K562 (cell line): ENCODE measurements around the gene WDR70. TPM values are rescaled to one million over a fixed set of nuclear protein-coding genes. Genes with fewer than 3 reads are reported as not detected.
A peak's percentile ranks its signal among the peaks of the same experiment; 100 is the strongest.

Experiments
- ATAC-seq: fragments of 200-7000 bp; cut with Tn5 transposase; 3 replicates; pipeline ENCODE4 v1.9.1; 2020; ENCODE audit warnings: moderate library complexity
- BruUV-seq: library from RNA; stranded (reverse); fragments of 400-500 nt; replicated peaks from 2 replicates; lab custom pipeline; 2021; lab: Mats Ljungman, UMichigan
- CTCF ChIA-PET: fragments of 300-600 bp; formaldehyde crosslinking; extraction: SDS; loops from one replicate; lab custom pipeline; 2021; ENCODE audit warnings: low intra/inter-chr PET ratio; lab: Yijun Ruan, JAX
- POLR2A ChIA-PET: fragments of 300-600, 350-650 bp; sonication (Branson Sonifier 250); formaldehyde crosslinking; extraction: SDS; loops from one replicate; lab custom pipeline; 2021; ENCODE audit warnings: antibody characterized with exemption, inconsistent platforms; lab: Yijun Ruan, JAX
- DNase-seq, 4 experiments: peaks; one replicate each; pipeline versions ENCODE4 v3.0.0 to v3.0.0-alpha.2; 2011 to 2018; ENCODE audit warnings: low spot score in 3 of 4, mixed read lengths in 3 of 4; ENCODE audit errors: extremely low read depth in 1 of 4
- FAIRE-seq: peaks from 2 replicates; lab custom pipeline; 2011; peaks lifted over from hg19 to GRCh38; lab: Jason Lieb, UNC
- H2AFZ ChIP-seq: 2 replicates; pipeline ENCODE4 v1.6.0; 2011; ENCODE audit warnings: low read depth, low read length, control low read depth, inconsistent platforms
- H3K27ac ChIP-seq: fragments of 200-600 bp; 3 replicates; pipeline ENCODE4 v1.8.0; 2011; ENCODE audit warnings: low read depth, mild to moderate bottlenecking, control low read depth, inconsistent platforms, low read length, moderate library complexity, mixed read lengths; ENCODE audit errors: extremely low read depth
- H3K27me3 ChIP-seq, 2 experiments: fragments of 300-600 bp in 1 of 2; 2 replicates in 1 of 2; 3 replicates in 1 of 2; pipeline versions ENCODE4 v1.6.0 to v1.8.0; 2011; ENCODE audit warnings: inconsistent platforms in 2 of 2, low read length in 2 of 2, mild to moderate bottlenecking in 1 of 2, mixed read lengths in 1 of 2, moderate library complexity in 1 of 2; ENCODE audit not compliant: control insufficient read depth in 2 of 2, insufficient read depth in 2 of 2
- H3K36me3 ChIP-seq: fragments of 300-600 bp; 3 replicates; pipeline ENCODE4 v1.8.0; 2011; ENCODE audit warnings: mild to moderate bottlenecking, low read length, inconsistent platforms; ENCODE audit not compliant: control insufficient read depth, insufficient read depth
- H3K4me1 ChIP-seq, 2 experiments: fragments of 200-600 bp in 1 of 2; replicated peaks in 1 of 2; 2 replicates in 1 of 2; 3 replicates in 1 of 2; pipeline versions ENCODE4 v1.5.1 to v1.8.0; 2011; ENCODE audit warnings: inconsistent platforms in 2 of 2, low read length in 2 of 2, mild to moderate bottlenecking in 1 of 2, mixed read lengths in 1 of 2, moderate library complexity in 1 of 2; ENCODE audit not compliant: control insufficient read depth in 2 of 2, insufficient read depth in 2 of 2
- H3K4me2 ChIP-seq: 2 replicates; pipeline ENCODE4 v1.6.1; 2011; ENCODE audit warnings: low read length, control low read depth, inconsistent platforms, mixed read lengths; ENCODE audit not compliant: insufficient read depth
- H3K4me3 ChIP-seq: fragments of 200-600 bp; sonication (generic), shearing (Covaris generic); 2 replicates; pipeline ENCODE4 v1.5.1; 2016; ENCODE audit warnings: control low read depth, inconsistent platforms
- H3K79me2 ChIP-seq: fragments of 200-600 bp; 3 replicates; pipeline ENCODE4 v1.8.0; 2011; ENCODE audit warnings: low read length, inconsistent platforms; ENCODE audit not compliant: control insufficient read depth, insufficient read depth
- H3K9ac ChIP-seq, 2 experiments: 2 replicates each; pipeline versions ENCODE4 v1.6.0 to v1.6.1; 2011; ENCODE audit warnings: low read depth in 2 of 2, low read length in 2 of 2, control low read depth in 1 of 2, inconsistent platforms in 1 of 2, mild to moderate bottlenecking in 1 of 2, mixed read lengths in 1 of 2; ENCODE audit not compliant: insufficient read depth in 1 of 2
- H3K9me1 ChIP-seq: one replicate; pipeline ENCODE4 v1.6.0; 2011; ENCODE audit warnings: inconsistent platforms, mild to moderate bottlenecking, low read length, moderate library complexity; ENCODE audit not compliant: control insufficient read depth, insufficient read depth
- H3K9me3 ChIP-seq: replicated peaks from 2 replicates; pipeline ENCODE4 v1.5.1; 2011; ENCODE audit warnings: low read depth, low read length, inconsistent platforms; ENCODE audit not compliant: control insufficient read depth, insufficient read depth
- H4K20me1 ChIP-seq: replicated peaks from 2 replicates; pipeline ENCODE4 v1.6.1; 2011; ENCODE audit warnings: low read length, inconsistent platforms, mixed read lengths; ENCODE audit not compliant: control insufficient read depth, insufficient read depth
- POLR2AphosphoS5 ChIP-seq: IDR thresholded peaks from 2 replicates; pipeline ENCODE4 v1.6.1; 2011; ENCODE audit warnings: mild to moderate bottlenecking, low read depth, low read length, moderate library complexity; ENCODE audit not compliant: control insufficient read depth, insufficient read depth
- SAP30 ChIP-seq: fragments of 200-600 bp; sonication (generic); IDR thresholded peaks from 2 replicates; pipeline ENCODE4 v1.6.1; 2012; ENCODE audit warnings: borderline replicate concordance, low read depth, mild to moderate bottlenecking, moderate library complexity, low read length, control low read depth, inconsistent platforms; ENCODE audit not compliant: insufficient read depth, poor library complexity, severe bottlenecking
- SMAD4 ChIP-seq: fragments of 250-450 bp; sonication (Bioruptor Pico); conservative IDR thresholded peaks from 2 replicates; pipeline ENCODE4 v1.8.0; 2021; ENCODE audit warnings: inconsistent platforms, mild to moderate bottlenecking, moderate library complexity
- TFE3 ChIP-seq: fragments of 450-650 bp; formaldehyde crosslinking; IDR thresholded peaks from 2 replicates; pipeline ENCODE4 v1.4.0; 2020; ENCODE audit warnings: mild to moderate bottlenecking, mixed read lengths
- ZNF280B ChIP-seq: fragments of 250-450 bp; sonication (Bioruptor Pico); IDR thresholded peaks from 2 replicates; pipeline ENCODE4 v1.5.1; 2021; ENCODE audit warnings: mild to moderate bottlenecking
- ZNF347 ChIP-seq: fragments of 450-650 bp; formaldehyde crosslinking; IDR thresholded peaks from 2 replicates; pipeline ENCODE4 v1.4.0; 2020; ENCODE audit warnings: low read depth, mild to moderate bottlenecking, moderate library complexity
- WGBS: fragments of 100-300 bp; shearing (Covaris generic); methylation state at CpG from one replicate; pipeline ENCODE4 v1.1.6; 2016; ENCODE audit warnings: low coverage, mixed read lengths; ENCODE audit not compliant: insufficient coverage; ENCODE audit errors: missing lambda C conversion rate; 5-methylcytosine and 5-hydroxymethylcytosine counted together
- in situ Hi-C: fragments of 300-500 bp; cut with MboI; formaldehyde crosslinking; loops from 4 replicates; pipeline ENCODE4 v1.15.0; 2018; ENCODE audit warnings: inconsistent platforms, mixed read lengths
- intact Hi-C: fragments of 100-400 bp; cut with micrococcal nuclease; formaldehyde crosslinking; loops from 2 replicates; pipeline ENCODE4 v1.14.2; 2022
- polyA plus RNA-seq, 8 experiments: library from polyadenylated mRNA; depleted of rRNA in 4 of 8; stranded (reverse) in 5 of 8; unstranded in 3 of 8; fragments of >200 nt; fragmentation: Nextera tagmentation in 2 of 8; fragmentation: Illumina TruSeq in 1 of 8; extraction: Ambion mirVana in 2 of 8; extraction: Trizol in 1 of 8; gene quantifications; 2 replicates each; pipeline versions ENCODE4 v1.2.1 to v1.2.3, GENCODE V29; 2011 to 2014; ENCODE audit warnings: inconsistent platforms in 1 of 8, missing spikeins in 1 of 8
- total RNA-seq, 7 experiments: library from RNA; depleted of rRNA in 6 of 7; stranded (reverse); fragments of >200 nt in 6 of 7; fragmentation: Illumina TruSeq in 2 of 7; extraction: Trizol in 2 of 7; gene quantifications; 2 replicates each; pipeline versions ENCODE4 v1.2.1 to v1.2.3, GENCODE V29; 2011 to 2021; ENCODE audit warnings: low replicate concordance in 1 of 7
- TF ChIP-seq, protein P1 (sequence below): sonication (generic); formaldehyde crosslinking; IDR thresholded peaks from 2 replicates; pipeline ENCODE4 v1.8.1; 2023; ENCODE audit warnings: missing genetic modification reagents, mild to moderate bottlenecking, borderline replicate concordance
- TF ChIP-seq, protein P2 (sequence below), 2 experiments: fragments of 450-650 bp in 1 of 2; sonication (generic) in 1 of 2; formaldehyde crosslinking; conservative IDR thresholded peaks; 2 replicates each; pipeline versions ENCODE4 v1.4.0 to v1.8.1; 2020 to 2022; ENCODE audit warnings: mild to moderate bottlenecking in 1 of 2, missing genetic modification reagents in 1 of 2

WDR70 gene
- total and polyA plus RNA-seq, 9 of the 15 experiments (the other 6 are each of a cell fraction or from before 2014, with no cell fraction given), result 16.8 to 46.6 (median 38.8) TPM

DNA sequence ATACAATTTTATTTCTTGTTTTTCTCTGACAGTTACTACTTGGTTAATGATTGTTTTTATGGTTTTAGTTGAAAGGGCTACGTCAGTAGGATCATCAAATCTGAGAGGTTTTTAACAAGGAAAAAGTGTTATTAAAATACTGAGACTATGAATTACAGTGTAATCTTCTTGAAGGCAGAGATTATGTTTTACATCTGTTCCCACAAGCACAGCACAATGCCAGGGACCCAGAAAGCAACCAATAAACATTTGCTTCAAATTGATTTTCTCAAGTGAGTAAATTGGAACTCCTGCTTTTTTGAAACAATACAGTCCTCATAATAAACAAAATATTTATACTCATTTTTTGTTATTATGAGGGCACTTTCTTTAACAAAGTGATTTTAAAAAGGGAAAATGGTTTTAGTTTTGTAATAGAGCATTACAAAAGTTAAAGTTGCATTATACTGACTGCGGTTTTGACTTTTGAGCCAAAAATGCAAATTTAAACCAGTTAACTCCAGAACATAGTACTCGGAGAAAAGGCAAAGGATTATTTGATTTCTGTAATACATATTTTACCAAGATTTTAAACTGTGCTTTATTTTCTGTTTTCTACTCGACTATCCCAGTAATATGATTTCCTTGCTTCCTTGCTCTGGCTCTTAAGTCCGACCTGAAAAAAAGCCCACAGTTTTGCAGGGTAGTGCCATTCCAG is 283.8 kb downstream of the WDR70 start (continued):
- no peak for TF ChIP-seq ZNF280B (CRISPR knock-in tag)

- no peak overlapping the region for H3K27ac ChIP-seq
- peaks cover 1 to 9% of the 10 kb centered on the region in 2 experiments; a peak in 4 of 5 replicates for H3K4me1 ChIP-seq
- H3K79me2 ChIP-seq, result no peaks in the 10 kb centered on the region
- no peaks in the 10 kb centered on the region for H3K9me1 ChIP-seq
- H2AFZ ChIP-seq, result no peak overlapping the region
- H3K9me3 ChIP-seq, result no peaks in the 10 kb centered on the region
- POLR2A ChIA-PET, result no interaction called here
- no peaks in the 10 kb centered on the region for H3K27me3 ChIP-seq
- CTCF ChIA-PET, result no interaction called here
- H3K4me2 ChIP-seq, result no peak overlapping the region
- no peak overlapping the region for H3K9ac ChIP-seq
- FAIRE-seq (no peak), DNase-seq (peak in 1 of 4 experiments; percentile 2), ATAC-seq (no peak)
- intact Hi-C loops (no loop called here), in situ Hi-C loops (no loop called here)
- no peaks in the 10 kb centered on the region for H4K20me1 ChIP-seq
- H3K4me3 ChIP-seq, result no peak overlapping the region
- 71% methylated on average over 5 of the region's 5 CpGs for WGBS
- no peaks in the 10 kb centered on the region for H3K36me3 ChIP-seq
- BruUV-seq, result no TSS peak
- TF ChIP-seq SAP30 (no peak), POLR2AphosphoS5 (no peak), SMAD4 (CRISPR knock-in tag) (no peak), TFE3 (CRISPR knock-in tag) (no peak), ZNF347 (CRISPR knock-in tag) (no peak)
- TF ChIP-seq, protein P1, sequence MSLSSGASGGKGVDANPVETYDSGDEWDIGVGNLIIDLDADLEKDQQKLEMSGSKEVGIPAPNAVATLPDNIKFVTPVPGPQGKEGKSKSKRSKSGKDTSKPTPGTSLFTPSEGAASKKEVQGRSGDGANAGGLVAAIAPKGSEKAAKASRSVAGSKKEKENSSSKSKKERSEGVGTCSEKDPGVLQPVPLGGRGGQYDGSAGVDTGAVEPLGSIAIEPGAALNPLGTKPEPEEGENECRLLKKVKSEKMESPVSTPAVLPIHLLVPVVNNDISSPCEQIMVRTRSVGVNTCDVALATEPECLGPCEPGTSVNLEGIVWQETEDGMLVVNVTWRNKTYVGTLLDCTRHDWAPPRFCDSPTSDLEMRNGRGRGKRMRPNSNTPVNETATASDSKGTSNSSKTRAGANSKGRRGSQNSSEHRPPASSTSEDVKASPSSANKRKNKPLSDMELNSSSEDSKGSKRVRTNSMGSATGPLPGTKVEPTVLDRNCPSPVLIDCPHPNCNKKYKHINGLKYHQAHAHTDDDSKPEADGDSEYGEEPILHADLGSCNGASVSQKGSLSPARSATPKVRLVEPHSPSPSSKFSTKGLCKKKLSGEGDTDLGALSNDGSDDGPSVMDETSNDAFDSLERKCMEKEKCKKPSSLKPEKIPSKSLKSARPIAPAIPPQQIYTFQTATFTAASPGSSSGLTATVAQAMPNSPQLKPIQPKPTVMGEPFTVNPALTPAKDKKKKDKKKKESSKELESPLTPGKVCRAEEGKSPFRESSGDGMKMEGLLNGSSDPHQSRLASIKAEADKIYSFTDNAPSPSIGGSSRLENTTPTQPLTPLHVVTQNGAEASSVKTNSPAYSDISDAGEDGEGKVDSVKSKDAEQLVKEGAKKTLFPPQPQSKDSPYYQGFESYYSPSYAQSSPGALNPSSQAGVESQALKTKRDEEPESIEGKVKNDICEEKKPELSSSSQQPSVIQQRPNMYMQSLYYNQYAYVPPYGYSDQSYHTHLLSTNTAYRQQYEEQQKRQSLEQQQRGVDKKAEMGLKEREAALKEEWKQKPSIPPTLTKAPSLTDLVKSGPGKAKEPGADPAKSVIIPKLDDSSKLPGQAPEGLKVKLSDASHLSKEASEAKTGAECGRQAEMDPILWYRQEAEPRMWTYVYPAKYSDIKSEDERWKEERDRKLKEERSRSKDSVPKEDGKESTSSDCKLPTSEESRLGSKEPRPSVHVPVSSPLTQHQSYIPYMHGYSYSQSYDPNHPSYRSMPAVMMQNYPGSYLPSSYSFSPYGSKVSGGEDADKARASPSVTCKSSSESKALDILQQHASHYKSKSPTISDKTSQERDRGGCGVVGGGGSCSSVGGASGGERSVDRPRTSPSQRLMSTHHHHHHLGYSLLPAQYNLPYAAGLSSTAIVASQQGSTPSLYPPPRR, result no peak
- TF ChIP-seq, protein P2, sequence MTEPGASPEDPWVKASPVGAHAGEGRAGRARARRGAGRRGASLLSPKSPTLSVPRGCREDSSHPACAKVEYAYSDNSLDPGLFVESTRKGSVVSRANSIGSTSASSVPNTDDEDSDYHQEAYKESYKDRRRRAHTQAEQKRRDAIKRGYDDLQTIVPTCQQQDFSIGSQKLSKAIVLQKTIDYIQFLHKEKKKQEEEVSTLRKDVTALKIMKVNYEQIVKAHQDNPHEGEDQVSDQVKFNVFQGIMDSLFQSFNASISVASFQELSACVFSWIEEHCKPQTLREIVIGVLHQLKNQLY (CRISPR knock-in tag; conservative IDR thresholded peaks at IDR 0.05), result no peak
Observed at GRCh38 chr5:37663538-37663937, 284.4 kb downstream of the WDR70 start.
